ENCODE results near the gene ITGA2.
"Not testable (repeated sequence)": the region's sequence is repeated elsewhere in the genome, so short reads cannot be mapped to it uniquely, and the experiment has no call there.

DNA sequence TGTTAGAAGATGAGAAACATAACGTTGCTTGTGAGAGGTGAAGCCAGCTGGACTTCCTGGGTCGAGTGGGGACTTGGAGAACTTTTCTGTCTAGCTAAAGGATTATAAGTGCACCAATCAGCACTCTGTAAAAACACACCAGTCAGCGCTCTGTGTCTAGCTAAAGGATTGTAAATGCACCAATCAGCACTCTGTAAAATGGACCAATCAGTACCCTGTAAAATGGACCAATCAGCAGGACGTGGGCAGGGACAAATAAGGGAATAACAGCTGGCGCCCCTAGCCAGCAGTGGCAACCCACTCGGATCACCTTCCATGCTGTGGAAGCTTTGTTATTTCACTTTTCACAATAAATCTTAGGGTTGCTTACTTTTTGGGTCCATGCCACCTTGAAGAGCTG is 123.2 kb downstream of the ITGA2 start:
- TF ChIP-seq POLR2A (IDR thresholded peaks at IDR 0.05) = not testable (repeated sequence)
- TF ChIP-seq, protein P1, sequence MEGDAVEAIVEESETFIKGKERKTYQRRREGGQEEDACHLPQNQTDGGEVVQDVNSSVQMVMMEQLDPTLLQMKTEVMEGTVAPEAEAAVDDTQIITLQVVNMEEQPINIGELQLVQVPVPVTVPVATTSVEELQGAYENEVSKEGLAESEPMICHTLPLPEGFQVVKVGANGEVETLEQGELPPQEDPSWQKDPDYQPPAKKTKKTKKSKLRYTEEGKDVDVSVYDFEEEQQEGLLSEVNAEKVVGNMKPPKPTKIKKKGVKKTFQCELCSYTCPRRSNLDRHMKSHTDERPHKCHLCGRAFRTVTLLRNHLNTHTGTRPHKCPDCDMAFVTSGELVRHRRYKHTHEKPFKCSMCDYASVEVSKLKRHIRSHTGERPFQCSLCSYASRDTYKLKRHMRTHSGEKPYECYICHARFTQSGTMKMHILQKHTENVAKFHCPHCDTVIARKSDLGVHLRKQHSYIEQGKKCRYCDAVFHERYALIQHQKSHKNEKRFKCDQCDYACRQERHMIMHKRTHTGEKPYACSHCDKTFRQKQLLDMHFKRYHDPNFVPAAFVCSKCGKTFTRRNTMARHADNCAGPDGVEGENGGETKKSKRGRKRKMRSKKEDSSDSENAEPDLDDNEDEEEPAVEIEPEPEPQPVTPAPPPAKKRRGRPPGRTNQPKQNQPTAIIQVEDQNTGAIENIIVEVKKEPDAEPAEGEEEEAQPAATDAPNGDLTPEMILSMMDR (IDR thresholded peaks at IDR 0.05) = not testable (repeated sequence)

Measured in Peyer's patch (tissue), 4 donors.